Measurements from ENCODE around the gene PDPR. TPM values are rescaled to one million over a fixed set of nuclear protein-coding genes. Genes with fewer than 3 reads are reported as not detected.
"Not testable (repeated sequence)": the region's sequence is repeated elsewhere in the genome, so short reads cannot be mapped to it uniquely, and the experiment has no call there.

Gene PDPR
- total RNA-seq, 1 experiment from 2014 or later: 42.9 TPM

DNA sequence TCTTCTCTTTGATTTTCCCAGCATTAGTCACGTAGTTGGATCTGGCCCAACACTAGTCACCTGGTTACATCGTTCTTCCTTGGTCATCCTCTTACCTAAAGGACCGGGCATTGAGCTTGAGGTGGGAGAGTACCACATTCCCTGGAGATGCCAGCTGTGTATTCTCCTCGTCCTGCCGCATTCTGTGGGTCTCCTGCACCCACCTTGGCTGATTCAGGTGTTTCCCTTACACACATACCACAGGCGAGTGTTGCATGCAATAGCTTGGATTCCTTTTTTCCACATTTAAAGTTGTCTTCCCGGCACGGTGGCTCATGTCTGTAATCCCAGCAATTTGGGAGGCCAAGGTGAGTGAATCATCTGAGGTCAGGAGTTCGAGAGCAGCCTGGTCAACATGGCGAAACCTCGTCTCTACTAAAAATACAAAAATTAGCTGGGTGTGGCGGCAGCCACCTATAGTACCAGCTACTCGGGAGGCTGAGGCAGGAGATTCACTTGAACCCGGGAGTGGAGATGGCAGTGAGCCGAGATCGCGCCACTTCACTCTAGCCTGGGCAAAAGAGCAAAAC lies 37.9 kb downstream of the PDPR start:
- peaks cover 22% of the 10 kb centered on the region for H3K4me1 ChIP-seq
- H3K36me3 Mint-ChIP-seq (ENCODE audit: insufficient read depth, unreplicated experiment): peaks cover 77% of the 10 kb centered on the region
- peaks cover 26% of the 10 kb centered on the region for H3K4me1 Mint-ChIP-seq (ENCODE audit: low read depth, unreplicated experiment)
- no TSS peak for BruUV-seq (replicated peaks)
- H3K4me3 ChIP-seq (ENCODE audit: low read depth, low read length): no peak overlapping the region
- DNase-seq: no peak
- H3K27me3 Mint-ChIP-seq (ENCODE audit: insufficient read depth, unreplicated experiment): no peaks in the 10 kb centered on the region
- H3K9me3 Mint-ChIP-seq (ENCODE audit: unreplicated experiment): no peaks in the 10 kb centered on the region
- intact Hi-C loops (cut with micrococcal nuclease; ENCODE audit: unreplicated experiment): no loop called here
- ChIA-PET POLR2A (interaction anchor here (0.6 kb wide), 1 partner anchor 85 kb away, joined by 7 read pairs; no protein-coding TSS in a partner anchor), CTCF (interaction anchor here (1.3 to 1.5 kb wide), 2 partner anchors 99 to 116 kb away, joined by 3 to 4 read pairs; no protein-coding TSS in a partner anchor)
- no peaks in the 10 kb centered on the region for H3K27me3 ChIP-seq (replicated peaks; ENCODE audit: control insufficient read depth, insufficient read depth, low read length)
- no peak overlapping the region for H3K4me3 Mint-ChIP-seq (ENCODE audit: unreplicated experiment)
- H3K27ac Mint-ChIP-seq (ENCODE audit: unreplicated experiment): peak overlapping the region; percentile 75
- TF ChIP-seq, protein P1, sequence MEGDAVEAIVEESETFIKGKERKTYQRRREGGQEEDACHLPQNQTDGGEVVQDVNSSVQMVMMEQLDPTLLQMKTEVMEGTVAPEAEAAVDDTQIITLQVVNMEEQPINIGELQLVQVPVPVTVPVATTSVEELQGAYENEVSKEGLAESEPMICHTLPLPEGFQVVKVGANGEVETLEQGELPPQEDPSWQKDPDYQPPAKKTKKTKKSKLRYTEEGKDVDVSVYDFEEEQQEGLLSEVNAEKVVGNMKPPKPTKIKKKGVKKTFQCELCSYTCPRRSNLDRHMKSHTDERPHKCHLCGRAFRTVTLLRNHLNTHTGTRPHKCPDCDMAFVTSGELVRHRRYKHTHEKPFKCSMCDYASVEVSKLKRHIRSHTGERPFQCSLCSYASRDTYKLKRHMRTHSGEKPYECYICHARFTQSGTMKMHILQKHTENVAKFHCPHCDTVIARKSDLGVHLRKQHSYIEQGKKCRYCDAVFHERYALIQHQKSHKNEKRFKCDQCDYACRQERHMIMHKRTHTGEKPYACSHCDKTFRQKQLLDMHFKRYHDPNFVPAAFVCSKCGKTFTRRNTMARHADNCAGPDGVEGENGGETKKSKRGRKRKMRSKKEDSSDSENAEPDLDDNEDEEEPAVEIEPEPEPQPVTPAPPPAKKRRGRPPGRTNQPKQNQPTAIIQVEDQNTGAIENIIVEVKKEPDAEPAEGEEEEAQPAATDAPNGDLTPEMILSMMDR (IDR thresholded peaks at IDR 0.05; ENCODE audit: insufficient read depth in 1 of 2, low read depth in 1 of 2, low read length in 1 of 2, severe bottlenecking in 1 of 2, unreplicated experiment in 1 of 2): no peak
- no peaks in the 10 kb centered on the region for H3K9me3 ChIP-seq
- H3K36me3 ChIP-seq (ENCODE audit: control insufficient read depth, insufficient read depth, low read length): peaks cover 7% of the 10 kb centered on the region

DNA sequence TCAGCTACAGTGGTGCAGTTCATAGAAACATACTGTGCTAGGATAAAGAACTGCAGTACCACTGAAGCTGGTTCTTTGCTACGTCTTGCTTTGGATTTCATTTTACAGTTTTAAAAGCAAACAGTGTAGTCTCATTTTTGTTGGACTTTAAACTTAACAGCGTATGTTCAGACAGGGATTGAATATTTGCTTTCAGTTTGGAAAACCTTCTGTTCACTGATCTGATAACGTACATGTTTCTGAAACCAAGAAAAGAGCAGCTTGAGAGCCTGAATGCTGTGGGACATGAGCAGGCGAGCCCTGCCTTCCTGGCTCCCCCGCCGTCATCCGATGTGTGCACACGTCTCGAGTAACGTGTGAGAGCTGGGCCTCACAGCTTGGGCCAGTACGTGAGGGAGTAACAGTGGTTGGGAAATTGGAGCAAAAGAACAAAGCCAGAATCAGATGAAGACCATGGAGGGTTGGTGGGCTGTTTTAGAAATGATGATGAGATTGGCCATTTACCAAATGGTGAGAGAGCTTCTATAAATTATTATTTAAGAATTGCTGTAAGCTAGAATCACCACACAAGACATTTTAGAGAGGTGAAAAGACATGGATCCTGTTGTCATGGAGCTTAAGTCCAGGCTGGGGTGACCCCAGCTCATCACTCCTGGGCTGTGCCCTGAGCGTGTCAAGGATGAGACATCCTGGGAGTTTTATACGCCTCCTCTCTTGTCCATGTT lies 38.6 kb downstream of the PDPR start:
- DNase-seq: peak in 1 of 2 experiments; percentile 55
- intact Hi-C loops (cut with micrococcal nuclease; ENCODE audit: unreplicated experiment): no loop called here
- peaks cover 7% of the 10 kb centered on the region for H3K36me3 ChIP-seq (ENCODE audit: control insufficient read depth, insufficient read depth, low read length)
- CTCF ChIA-PET: interaction anchor here (0.6 to 1.5 kb wide), 4 partner anchors 98 to 136 kb away, joined by 3 to 6 read pairs (median 4); partner anchors contain the start of genes AARS1 and EXOSC6
- H3K27me3 ChIP-seq (replicated peaks; ENCODE audit: control insufficient read depth, insufficient read depth, low read length): no peaks in the 10 kb centered on the region
- peak overlapping the region; percentile 75 for H3K27ac Mint-ChIP-seq (ENCODE audit: unreplicated experiment)
- POLR2A ChIA-PET: interaction anchor here (0.6 kb wide), 1 partner anchor 84 kb away, joined by 7 read pairs; no protein-coding TSS in a partner anchor
- TF ChIP-seq, protein P1 (IDR thresholded peaks at IDR 0.05; ENCODE audit: insufficient read depth in 1 of 2, low read depth in 1 of 2, low read length in 1 of 2, severe bottlenecking in 1 of 2, unreplicated experiment in 1 of 2): no peak
- H3K9me3 Mint-ChIP-seq (ENCODE audit: unreplicated experiment): no peaks in the 10 kb centered on the region
- peak overlapping the region; percentile 32 for H3K4me3 Mint-ChIP-seq (ENCODE audit: unreplicated experiment)
- no peaks in the 10 kb centered on the region for H3K9me3 ChIP-seq
- H3K36me3 Mint-ChIP-seq (ENCODE audit: insufficient read depth, unreplicated experiment): peaks cover 84% of the 10 kb centered on the region
- H3K27me3 Mint-ChIP-seq (ENCODE audit: insufficient read depth, unreplicated experiment): no peaks in the 10 kb centered on the region
- peaks cover 29% of the 10 kb centered on the region for H3K4me1 ChIP-seq
- no peak overlapping the region for H3K4me3 ChIP-seq (ENCODE audit: low read depth, low read length)
- TSS peak; percentile 27 for BruUV-seq (replicated peaks)
- peaks cover 33% of the 10 kb centered on the region for H3K4me1 Mint-ChIP-seq (ENCODE audit: low read depth, unreplicated experiment)

DNA sequence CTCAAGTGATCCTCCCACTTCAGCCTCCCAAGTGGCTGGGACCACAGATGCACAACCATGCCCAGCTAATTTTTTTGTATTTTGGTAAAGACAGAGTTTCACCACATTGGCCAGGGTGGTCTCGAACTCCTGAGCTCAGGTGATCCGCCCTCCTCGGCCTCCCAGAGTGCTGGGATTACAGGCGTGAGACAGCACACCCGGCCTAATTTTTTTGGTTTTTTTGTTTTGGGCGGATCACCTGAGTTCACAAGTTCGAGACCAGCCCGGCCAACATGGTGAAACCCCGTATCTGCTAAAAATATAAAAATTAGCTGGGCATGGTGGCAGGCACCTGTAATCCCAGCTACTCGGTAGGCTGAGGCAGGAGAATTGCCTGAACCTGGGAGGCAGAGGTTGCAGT lies 40.6 kb downstream of the PDPR start:
- H3K27me3 ChIP-seq (replicated peaks; ENCODE audit: control insufficient read depth, insufficient read depth, low read length); H3K27me3 Mint-ChIP-seq (ENCODE audit: insufficient read depth, unreplicated experiment); H3K9me3 Mint-ChIP-seq (ENCODE audit: unreplicated experiment); intact Hi-C loops (cut with micrococcal nuclease; ENCODE audit: unreplicated experiment); H3K27ac Mint-ChIP-seq (ENCODE audit: unreplicated experiment); H3K9me3 ChIP-seq; H3K36me3 ChIP-seq (ENCODE audit: control insufficient read depth, insufficient read depth, low read length); BruUV-seq (replicated peaks); DNase-seq; H3K4me3 Mint-ChIP-seq (ENCODE audit: unreplicated experiment); H3K4me3 ChIP-seq (ENCODE audit: low read depth, low read length); POLR2A ChIA-PET: not testable (repeated sequence)
- H3K4me1 ChIP-seq: peaks cover 29% of the 10 kb centered on the region
- CTCF ChIA-PET: interaction anchor here (0.7 kb wide), 1 partner anchor 98 kb away, joined by 5 read pairs; no protein-coding TSS in a partner anchor
- H3K36me3 Mint-ChIP-seq (ENCODE audit: insufficient read depth, unreplicated experiment): peaks cover 68% of the 10 kb centered on the region
- peaks cover 36% of the 10 kb centered on the region for H3K4me1 Mint-ChIP-seq (ENCODE audit: low read depth, unreplicated experiment)

All from Caco-2 (cell line).